Measurements from ENCODE around the gene TLR7. TPM values are rescaled to one million over a fixed set of nuclear protein-coding genes. Genes with fewer than 3 reads are reported as not detected.

TLR7 gene
- not detected in 2 replicates for total RNA-seq

GRCh38 chrX:12866451-12867377, at the start of gene TLR7:
TSS of gene TLR7 (plus strand) at chrX:12867072. CDS start at chrX:12867579, 507 bp downstream.
- no peak for DNase-seq (ENCODE audit: low read depth, low spot score)

DNA sequence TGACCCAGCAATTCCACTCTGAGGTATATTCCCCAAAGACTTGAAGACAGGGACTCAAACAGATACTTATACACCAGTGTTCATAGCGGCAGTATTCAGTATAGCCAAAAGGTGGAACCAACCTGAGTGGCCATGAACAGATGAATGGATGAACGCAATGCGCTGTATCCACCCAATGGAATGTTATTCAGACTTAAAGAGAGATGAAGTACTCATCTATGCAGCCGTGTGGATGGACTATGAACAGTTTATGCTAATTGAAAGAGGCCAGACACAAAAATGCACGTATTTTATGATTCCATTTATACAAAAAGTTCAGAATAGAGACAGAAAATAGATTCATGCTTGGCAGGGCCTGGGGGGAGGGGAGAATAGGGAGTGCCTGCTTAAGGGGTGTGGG, 49.3 kb upstream of the TLR7 start:
- DNase-seq (ENCODE audit: low read depth, low spot score), result no peak

- no peak for DNase-seq (ENCODE audit: low read depth, low spot score)
Observed at GRCh38 chrX:12819222-12819621, 47.6 kb upstream of the TLR7 start.

- no peak for DNase-seq (ENCODE audit: low read depth, low spot score)
Observed at GRCh38 chrX:12820737-12821136, 46.1 kb upstream of the TLR7 start.

DNA sequence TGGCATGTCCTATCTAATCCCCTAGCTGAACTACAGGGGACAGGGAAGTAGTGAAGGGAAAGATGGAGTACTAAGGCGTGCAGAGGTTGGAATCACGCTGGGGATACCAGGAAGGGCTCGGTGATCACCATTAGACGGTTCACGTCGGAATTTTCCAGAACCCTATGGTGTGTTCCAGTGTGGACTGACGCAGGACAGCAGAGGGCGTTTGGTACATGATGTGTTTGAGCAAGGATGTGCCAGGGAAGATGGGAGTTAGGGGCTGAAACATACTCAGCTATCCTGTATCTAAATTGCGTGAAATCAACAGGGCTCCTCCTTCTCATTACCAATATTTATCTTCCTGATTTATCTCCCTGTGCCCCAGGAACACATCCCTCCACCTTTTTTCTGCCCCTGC, 41.9 kb upstream of the TLR7 start:
- DNase-seq (ENCODE audit: low read depth, low spot score), result no peak

DNA sequence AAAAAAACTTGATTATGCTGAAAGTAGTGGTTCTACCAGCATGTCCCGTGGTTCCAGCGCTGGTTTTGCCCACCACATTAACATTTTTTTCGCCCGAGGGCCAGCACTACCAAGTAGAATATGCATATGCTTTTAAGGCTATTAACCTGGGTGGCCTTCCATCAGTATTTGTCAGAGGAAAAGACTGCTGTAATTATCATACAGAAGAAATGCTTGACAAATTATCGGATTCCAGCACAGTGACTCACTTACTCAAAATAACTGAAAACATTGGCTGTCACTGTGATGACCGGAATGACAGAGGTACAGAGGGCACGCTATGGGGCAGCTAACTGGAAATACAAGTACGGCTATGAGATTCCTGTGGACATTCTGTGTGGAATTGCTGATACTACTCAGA, 41.1 kb upstream of the TLR7 start:
- peak; percentile 30 for DNase-seq (ENCODE audit: low read depth, low spot score)

GRCh38 chrX:12843061-12843667, 23.7 kb upstream of the TLR7 start:
- no peak for DNase-seq (ENCODE audit: low read depth, low spot score)

GRCh38 chrX:12843668-12844279, 23.1 kb upstream of the TLR7 start:
- no peak for DNase-seq (ENCODE audit: low read depth, low spot score)

GRCh38 chrX:12844319-12844718, 22.6 kb upstream of the TLR7 start:
- DNase-seq (ENCODE audit: low read depth, low spot score), result no peak

DNA sequence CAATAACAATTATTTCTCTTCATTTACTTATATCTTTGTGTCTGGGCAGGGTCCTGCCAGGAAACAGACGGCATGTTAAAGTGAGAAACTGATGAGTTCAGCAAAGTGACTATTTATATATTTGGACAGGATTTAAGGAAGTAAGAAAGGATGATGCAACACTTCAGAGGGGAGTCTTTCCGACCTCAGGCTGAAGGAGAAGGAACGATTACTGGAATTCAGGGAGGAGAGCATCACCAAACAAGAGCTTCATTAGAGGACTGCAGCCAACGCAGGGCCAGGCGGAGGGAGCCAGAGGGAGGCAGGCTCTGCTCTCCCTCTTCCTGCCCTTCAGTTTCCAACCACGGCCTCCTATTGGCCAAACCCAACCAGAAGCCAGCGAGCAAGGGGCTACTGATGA, 1.5 kb upstream of the TLR7 start:
- no peak for DNase-seq (ENCODE audit: low read depth, low spot score)

DNA sequence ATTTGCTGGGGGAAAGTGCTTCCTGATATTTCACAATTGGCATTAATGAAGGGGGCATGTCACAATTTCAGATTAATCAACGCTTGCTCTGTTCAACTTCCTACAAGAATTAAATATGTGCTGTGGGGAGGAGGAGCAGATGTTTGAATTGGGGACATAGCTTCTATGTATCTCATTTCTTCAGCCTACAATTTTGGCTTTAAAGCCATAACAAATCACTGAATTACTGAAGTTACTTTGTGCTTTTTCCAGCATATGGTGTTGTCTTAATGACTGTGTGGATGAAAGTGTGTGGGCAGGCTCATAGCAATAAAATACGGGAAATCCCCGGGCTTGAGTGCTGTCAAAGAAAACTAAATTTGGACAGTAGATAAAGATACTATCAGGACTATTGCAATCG, 813 bp downstream of the TLR7 start:
- no peak for DNase-seq (ENCODE audit: low read depth, low spot score)

- no peak for DNase-seq (ENCODE audit: low read depth, low spot score)
Observed at GRCh38 chrX:12868747-12869146, 1.9 kb downstream of the TLR7 start.

- no peak for DNase-seq (ENCODE audit: low read depth, low spot score)
Observed at GRCh38 chrX:12871257-12871656, 4.4 kb downstream of the TLR7 start.

- DNase-seq (ENCODE audit: low read depth, low spot score), result no peak
Observed at GRCh38 chrX:12872741-12873140, 5.9 kb downstream of the TLR7 start.

- DNase-seq (ENCODE audit: low read depth, low spot score), result no peak
Observed at GRCh38 chrX:12874581-12874980, 7.7 kb downstream of the TLR7 start.

DNA sequence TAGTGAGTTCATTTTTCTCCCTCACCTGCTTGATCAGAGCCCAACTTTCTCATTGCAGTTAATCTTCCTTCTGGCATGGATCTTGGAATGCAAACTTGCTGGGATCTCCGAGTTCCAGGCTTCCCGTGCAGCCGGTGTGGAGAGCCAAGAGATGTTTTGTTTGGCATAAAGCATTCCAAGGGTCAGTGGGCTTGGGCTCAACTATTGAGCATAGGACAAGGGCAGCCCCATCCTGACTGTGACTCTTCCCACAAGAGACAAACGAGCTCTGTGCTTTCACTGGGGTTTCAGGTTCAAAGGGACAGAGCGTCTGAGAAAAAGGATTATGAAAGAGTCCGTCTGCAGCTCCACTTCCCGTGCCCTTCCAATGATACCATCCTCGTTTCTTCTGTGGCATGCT, 10.5 kb downstream of the TLR7 start:
- no peak for DNase-seq (ENCODE audit: low read depth, low spot score)

GRCh38 chrX:12878536-12878935, 11.7 kb downstream of the TLR7 start:
- no peak for DNase-seq (ENCODE audit: low read depth, low spot score)

DNA sequence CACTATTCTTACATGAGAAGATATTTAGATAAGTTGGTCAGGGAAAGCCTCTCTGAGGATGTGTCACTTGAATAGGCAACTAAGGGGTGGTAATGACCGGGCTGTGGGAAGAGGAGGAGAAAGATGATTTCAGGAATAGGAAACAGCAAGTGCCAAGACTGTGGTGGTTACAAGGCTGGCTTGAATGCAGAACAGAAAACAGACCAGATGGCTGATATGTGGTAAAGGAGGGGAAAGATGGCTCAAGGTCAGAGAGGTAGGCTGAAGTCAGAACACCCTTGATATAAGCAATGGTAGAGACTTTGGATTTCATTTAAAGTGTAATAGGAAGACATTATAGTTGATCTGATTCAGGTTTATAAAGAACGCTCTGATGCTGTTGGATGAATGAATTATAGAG, 15.0 kb downstream of the TLR7 start:
- no peak for DNase-seq (ENCODE audit: low read depth, low spot score)

DNA sequence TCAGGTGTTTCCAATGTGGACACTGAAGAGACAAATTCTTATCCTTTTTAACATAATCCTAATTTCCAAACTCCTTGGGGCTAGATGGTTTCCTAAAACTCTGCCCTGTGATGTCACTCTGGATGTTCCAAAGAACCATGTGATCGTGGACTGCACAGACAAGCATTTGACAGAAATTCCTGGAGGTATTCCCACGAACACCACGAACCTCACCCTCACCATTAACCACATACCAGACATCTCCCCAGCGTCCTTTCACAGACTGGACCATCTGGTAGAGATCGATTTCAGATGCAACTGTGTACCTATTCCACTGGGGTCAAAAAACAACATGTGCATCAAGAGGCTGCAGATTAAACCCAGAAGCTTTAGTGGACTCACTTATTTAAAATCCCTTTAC, 18.6 kb downstream of the TLR7 start:
- no peak for DNase-seq (ENCODE audit: low read depth, low spot score)

- no peak for DNase-seq (ENCODE audit: low read depth, low spot score)
Observed at GRCh38 chrX:12886545-12886944, 19.7 kb downstream of the TLR7 start.

- no peak for DNase-seq (ENCODE audit: low read depth, low spot score)
Observed at GRCh38 chrX:12887141-12887540, 20.3 kb downstream of the TLR7 start.

DNA sequence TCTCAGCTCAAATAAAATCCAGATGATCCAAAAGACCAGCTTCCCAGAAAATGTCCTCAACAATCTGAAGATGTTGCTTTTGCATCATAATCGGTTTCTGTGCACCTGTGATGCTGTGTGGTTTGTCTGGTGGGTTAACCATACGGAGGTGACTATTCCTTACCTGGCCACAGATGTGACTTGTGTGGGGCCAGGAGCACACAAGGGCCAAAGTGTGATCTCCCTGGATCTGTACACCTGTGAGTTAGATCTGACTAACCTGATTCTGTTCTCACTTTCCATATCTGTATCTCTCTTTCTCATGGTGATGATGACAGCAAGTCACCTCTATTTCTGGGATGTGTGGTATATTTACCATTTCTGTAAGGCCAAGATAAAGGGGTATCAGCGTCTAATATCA, 20.9 kb downstream of the TLR7 start:
- DNase-seq (ENCODE audit: low read depth, low spot score), result no peak

DNA sequence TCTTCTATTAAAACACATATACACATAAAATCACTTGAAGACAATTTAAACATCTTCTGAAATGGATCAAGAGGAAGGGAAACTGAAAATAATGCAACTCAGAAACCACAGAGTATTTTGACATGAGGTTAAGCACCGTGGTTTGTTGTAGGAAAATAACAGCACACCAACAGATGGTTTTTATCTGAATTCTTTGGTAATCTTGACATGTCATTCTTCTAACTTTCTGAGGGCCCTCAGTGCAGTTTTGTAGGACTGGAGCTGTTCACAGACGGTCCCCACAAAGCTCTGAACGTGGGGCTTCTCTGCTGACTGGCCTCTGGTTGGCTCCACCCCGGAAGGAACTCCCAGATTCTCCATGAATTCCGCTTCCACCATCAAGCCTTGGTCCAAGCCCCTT, 23.6 kb downstream of the TLR7 start:
- DNase-seq (ENCODE audit: low read depth, low spot score), result no peak
